Ishikawa (cell line): ENCODE data around the gene CDCA7.

Source experiments
- CEBPB ChIP-seq: IDR thresholded peaks from 2 replicates; pipeline ENCODE4 v1.6.1; 2012
- CREB1 ChIP-seq: IDR thresholded peaks from 2 replicates; pipeline ENCODE4 v1.6.1; 2012; ENCODE audit warnings: low read depth
- EGR1 ChIP-seq: IDR thresholded peaks from 2 replicates; pipeline ENCODE4 v1.6.1; 2012
- EP300 ChIP-seq: IDR thresholded peaks from 2 replicates; pipeline ENCODE4 v1.6.1; 2012; ENCODE audit warnings: borderline replicate concordance
- FOXM1 ChIP-seq: IDR thresholded peaks from 2 replicates; pipeline ENCODE4 v1.6.1; 2012; ENCODE audit warnings: low read depth, borderline replicate concordance
- NFIC ChIP-seq: IDR thresholded peaks from 2 replicates; pipeline ENCODE4 v1.6.1; 2012
- RAD21 ChIP-seq: IDR thresholded peaks from 2 replicates; pipeline ENCODE4 v1.6.1; 2012; ENCODE audit warnings: low read depth
- TAF1 ChIP-seq: IDR thresholded peaks from 2 replicates; pipeline ENCODE4 v1.6.1; 2012; ENCODE audit warnings: low read depth, mild to moderate bottlenecking
- TCF12 ChIP-seq: IDR thresholded peaks from 2 replicates; pipeline ENCODE4 v1.6.1; 2012; ENCODE audit warnings: low read depth
- TEAD4 ChIP-seq: IDR thresholded peaks from 2 replicates; pipeline ENCODE4 v1.6.1; 2012
- YY1 ChIP-seq: IDR thresholded peaks from 2 replicates; pipeline ENCODE4 v1.6.1; 2012; ENCODE audit warnings: low read depth
- ZBTB7A ChIP-seq: IDR thresholded peaks from 2 replicates; pipeline ENCODE4 v1.6.1; 2012; ENCODE audit warnings: low read depth
- TF ChIP-seq, protein P1 (sequence below): IDR thresholded peaks from 2 replicates; pipeline ENCODE4 v1.6.1; 2012
- TF ChIP-seq, protein P2 (sequence below): IDR thresholded peaks from 2 replicates; pipeline ENCODE4 v1.6.1; 2012; ENCODE audit warnings: low read depth, mild to moderate bottlenecking
- TF ChIP-seq, protein P3 (sequence below): IDR thresholded peaks from 2 replicates; pipeline ENCODE4 v1.6.1; 2012

CDCA7 gene

DNA sequence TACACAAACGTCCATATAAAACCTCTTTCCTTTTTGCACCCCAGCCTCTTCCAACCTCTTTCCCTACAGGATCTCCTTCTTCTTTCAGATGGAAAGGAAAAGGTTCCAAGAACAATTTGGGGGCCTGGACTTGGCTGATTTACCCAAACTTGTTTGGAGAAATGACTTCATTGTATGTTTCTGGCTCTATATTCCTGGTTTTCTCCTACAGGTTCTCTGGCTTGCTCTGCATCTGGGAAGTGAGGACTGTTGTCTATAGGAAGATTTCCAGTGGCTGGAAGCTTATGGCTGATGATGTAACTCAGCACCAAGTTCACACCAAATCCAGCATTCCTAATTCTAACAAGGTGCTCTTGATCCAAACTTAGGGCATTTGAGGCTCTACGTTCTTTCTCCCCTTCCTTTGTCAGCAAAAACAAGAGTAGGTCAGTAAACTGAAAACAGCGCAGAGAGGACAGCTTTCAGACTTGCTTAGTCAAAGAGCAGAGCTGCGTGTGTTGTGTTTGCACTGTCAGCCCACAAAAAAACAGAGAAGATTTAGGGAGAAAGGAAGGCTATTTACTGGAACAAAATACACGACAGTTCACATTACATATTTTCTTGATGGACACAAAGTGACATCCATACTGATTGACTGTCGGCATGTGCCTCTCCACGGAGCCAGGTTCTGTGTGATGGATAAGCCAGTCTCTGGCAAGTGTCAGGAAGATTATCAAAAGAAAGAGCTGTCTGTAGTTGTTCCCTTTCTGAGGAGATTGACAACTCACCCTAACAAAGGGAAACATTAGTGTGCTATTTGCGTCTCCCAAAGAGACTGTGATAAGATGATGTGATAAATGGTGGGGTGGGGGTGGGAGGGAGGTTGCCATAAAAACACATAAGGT is 39.7 kb downstream of the CDCA7 start:
- TF ChIP-seq TCF12, result no peak

DNA sequence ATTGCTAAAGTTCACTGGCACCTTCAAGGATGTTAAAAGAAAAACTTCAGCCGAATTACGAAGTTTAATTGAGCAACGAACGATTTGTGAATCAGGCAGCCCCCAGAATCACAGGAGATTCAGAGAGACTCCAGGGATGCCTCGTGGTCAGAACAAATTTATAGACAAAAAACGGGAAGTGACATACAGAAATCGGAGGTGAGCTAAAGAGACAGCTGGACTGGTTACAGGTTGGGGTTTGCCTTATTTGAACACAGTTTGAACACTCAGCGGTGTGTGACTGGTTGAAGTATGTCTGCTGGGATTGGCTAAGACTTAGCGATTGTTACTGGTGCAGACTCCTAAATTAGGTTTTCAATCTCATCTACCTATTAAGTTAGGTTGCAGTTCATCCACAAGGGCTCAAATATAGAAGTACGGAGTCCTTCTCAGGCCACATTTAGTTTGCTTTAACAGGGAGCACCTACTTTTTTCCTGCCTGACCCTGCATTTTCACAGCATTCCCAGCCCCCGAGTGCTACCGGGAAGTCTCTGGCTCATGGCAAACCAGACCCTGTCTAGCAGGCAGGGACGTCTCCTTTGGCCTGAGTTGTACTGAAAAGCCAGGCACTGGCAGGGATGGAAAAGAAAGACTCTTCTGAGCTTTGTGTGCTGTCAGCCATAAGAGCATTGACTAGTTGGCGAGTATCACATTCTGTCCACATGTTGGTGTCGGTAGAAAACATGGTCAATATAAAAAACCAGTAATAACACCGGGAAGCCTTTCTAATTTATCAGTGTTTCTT is 41.1 kb downstream of the CDCA7 start:
- no peak for TF ChIP-seq EGR1
- no peak for TF ChIP-seq RAD21

DNA sequence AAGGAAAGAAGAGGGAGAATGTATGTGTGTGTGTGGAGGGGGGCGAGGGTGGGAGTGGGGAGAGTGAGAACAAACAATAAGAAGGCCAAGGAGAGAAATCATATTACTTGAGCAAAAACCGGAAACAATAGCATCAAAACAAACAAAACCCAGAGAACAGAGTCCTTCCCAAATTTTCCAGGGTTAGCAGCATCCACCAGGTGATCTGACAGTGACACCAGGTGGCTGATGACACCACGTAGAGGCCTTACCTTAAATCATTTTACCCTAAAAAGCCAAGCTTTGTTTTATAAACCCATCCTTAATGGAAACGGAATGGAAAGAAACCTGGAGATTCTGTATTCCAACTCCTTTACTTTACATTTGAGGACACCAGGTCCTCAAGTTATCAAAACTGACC is 42.9 kb downstream of the CDCA7 start:
- TF ChIP-seq RAD21, result peak; percentile 32; the same call in 1 of the 2 replicates
- TF ChIP-seq CREB1, result no peak

DNA sequence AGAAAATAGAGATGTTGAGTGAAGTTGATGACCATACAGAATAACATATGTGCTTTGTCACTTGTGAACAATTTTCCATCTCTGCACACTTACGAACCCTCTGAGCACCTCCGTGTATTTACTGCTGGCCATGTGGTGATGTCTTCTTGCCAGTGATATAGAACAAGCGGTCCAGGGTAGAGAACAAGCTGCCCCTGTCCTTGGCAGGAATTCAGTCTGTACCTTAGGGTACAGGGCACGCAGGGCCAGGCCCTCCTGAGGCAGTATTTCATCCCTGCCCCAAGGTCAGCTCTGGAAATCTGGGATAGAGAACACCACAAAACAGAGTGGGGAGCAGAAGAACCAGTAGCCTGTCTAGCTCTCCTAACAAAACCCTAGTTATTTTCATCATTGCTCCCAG is 44.6 kb downstream of the CDCA7 start:
- TF ChIP-seq RAD21 (no peak), NFIC (no peak), EGR1 (no peak), TEAD4 (no peak), FOXM1 (no peak), ZBTB7A (no peak), CREB1 (no peak), YY1 (no peak), TCF12 (no peak), TAF1 (no peak), EP300 (no peak), CEBPB (no peak)
- TF ChIP-seq, protein P1, sequence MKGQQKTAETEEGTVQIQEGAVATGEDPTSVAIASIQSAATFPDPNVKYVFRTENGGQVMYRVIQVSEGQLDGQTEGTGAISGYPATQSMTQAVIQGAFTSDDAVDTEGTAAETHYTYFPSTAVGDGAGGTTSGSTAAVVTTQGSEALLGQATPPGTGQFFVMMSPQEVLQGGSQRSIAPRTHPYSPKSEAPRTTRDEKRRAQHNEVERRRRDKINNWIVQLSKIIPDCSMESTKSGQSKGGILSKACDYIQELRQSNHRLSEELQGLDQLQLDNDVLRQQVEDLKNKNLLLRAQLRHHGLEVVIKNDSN, result no peak
- TF ChIP-seq, protein P2, sequence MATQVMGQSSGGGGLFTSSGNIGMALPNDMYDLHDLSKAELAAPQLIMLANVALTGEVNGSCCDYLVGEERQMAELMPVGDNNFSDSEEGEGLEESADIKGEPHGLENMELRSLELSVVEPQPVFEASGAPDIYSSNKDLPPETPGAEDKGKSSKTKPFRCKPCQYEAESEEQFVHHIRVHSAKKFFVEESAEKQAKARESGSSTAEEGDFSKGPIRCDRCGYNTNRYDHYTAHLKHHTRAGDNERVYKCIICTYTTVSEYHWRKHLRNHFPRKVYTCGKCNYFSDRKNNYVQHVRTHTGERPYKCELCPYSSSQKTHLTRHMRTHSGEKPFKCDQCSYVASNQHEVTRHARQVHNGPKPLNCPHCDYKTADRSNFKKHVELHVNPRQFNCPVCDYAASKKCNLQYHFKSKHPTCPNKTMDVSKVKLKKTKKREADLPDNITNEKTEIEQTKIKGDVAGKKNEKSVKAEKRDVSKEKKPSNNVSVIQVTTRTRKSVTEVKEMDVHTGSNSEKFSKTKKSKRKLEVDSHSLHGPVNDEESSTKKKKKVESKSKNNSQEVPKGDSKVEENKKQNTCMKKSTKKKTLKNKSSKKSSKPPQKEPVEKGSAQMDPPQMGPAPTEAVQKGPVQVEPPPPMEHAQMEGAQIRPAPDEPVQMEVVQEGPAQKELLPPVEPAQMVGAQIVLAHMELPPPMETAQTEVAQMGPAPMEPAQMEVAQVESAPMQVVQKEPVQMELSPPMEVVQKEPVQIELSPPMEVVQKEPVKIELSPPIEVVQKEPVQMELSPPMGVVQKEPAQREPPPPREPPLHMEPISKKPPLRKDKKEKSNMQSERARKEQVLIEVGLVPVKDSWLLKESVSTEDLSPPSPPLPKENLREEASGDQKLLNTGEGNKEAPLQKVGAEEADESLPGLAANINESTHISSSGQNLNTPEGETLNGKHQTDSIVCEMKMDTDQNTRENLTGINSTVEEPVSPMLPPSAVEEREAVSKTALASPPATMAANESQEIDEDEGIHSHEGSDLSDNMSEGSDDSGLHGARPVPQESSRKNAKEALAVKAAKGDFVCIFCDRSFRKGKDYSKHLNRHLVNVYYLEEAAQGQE, result no peak
- TF ChIP-seq, protein P3, sequence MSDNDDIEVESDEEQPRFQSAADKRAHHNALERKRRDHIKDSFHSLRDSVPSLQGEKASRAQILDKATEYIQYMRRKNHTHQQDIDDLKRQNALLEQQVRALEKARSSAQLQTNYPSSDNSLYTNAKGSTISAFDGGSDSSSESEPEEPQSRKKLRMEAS, result no peak

DNA sequence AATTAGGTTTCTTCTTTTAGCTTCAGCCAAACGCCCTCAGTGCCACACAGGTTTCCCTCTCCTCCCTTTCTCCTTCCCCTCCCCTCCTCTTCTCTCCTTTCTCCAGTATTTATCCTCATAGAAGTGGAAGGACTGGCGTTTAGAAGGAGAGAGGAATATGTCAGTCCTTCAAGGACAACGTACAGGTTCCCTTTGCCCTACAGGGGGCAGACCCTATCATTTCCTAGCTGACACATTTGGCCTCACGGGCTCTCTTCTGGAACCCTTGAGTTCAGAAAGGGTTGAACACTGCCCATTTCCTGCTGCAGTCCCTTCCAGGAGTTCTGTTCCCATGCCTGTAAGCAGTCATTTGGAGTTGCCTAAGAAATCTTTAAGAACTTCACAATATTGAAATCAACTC is 46.1 kb downstream of the CDCA7 start:
- TF ChIP-seq, protein P2, result no peak
- TF ChIP-seq NFIC, result no peak
- TF ChIP-seq TAF1, result no peak
- no peak for TF ChIP-seq RAD21
- TF ChIP-seq ZBTB7A, result no peak
- TF ChIP-seq TCF12, result no peak

DNA sequence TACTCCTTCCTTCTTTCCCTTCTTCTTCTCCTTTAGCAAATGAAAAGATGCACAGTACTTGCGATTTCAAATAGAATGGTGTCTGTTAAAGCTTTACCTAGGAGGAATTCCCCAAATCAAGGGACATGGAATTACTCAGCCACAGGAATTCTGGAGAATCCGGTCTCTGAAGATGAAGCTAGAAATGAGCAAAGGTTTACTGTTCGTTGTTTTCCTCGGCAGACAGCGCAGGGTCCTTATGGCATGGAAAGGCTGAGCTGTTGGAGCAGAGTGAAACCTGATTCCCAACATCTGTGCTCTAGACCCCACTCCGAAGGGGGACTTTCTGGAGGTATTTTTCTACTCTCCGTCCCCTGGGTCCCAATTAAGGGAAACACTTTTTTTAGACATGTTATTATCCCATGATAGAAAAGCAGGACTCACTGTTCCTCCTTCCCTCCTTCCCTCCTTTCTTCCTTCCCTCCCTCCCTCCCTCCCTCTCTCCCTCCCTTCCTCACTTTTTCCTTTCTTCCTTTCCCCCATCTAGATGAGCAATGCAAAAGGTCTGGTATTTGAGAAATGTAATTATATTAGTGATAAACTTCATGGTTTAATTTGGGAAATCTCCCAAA is 47.1 kb downstream of the CDCA7 start:
- TF ChIP-seq TCF12, result no peak
- TF ChIP-seq, protein P2, result no peak
- TF ChIP-seq YY1, result no peak
- TF ChIP-seq CEBPB, result no peak
- TF ChIP-seq EP300, result no peak
- TF ChIP-seq ZBTB7A, result no peak
- TF ChIP-seq TAF1, result no peak
- no peak for TF ChIP-seq RAD21
- no peak for TF ChIP-seq NFIC
- no peak for TF ChIP-seq EGR1
- no peak for TF ChIP-seq TEAD4
- TF ChIP-seq, protein P3, result no peak
- TF ChIP-seq, protein P1, result no peak
- TF ChIP-seq FOXM1, result no peak
- no peak for TF ChIP-seq CREB1
